ENCODE results near the gene AKAP13.

The AKAP13 gene

GRCh38 chr15:85760531-85761371 is 380.3 kb downstream of the AKAP13 start:
- DNase-seq: no peak

GRCh38 chr15:85761635-85762034 is 381.2 kb downstream of the AKAP13 start:
- no peak for DNase-seq

GRCh38 chr15:85762039-85762755 is 381.8 kb downstream of the AKAP13 start:
- DNase-seq: no peak

GRCh38 chr15:85762756-85763127 is 382.3 kb downstream of the AKAP13 start:
- DNase-seq: no peak

GRCh38 chr15:85763157-85763556 is 382.8 kb downstream of the AKAP13 start:
- no peak for DNase-seq

GRCh38 chr15:85763673-85764633 is 383.6 kb downstream of the AKAP13 start:
- no peak for DNase-seq

- DNase-seq: peak; percentile 34
These were observed 384.4 kb downstream of the AKAP13 start for GRCh38 chr15:85764649-85765277.

GRCh38 chr15:85766001-85766831 is 385.8 kb downstream of the AKAP13 start:
- no peak for DNase-seq

GRCh38 chr15:85767785-85768529 is 387.6 kb downstream of the AKAP13 start:
- DNase-seq: no peak

GRCh38 chr15:85768595-85769168 is 388.3 kb downstream of the AKAP13 start:
- no peak for DNase-seq

- DNase-seq: no peak
These were observed 388.9 kb downstream of the AKAP13 start for GRCh38 chr15:85769182-85769900.

- DNase-seq: peak; percentile 55
These were observed 390.0 kb downstream of the AKAP13 start for GRCh38 chr15:85770096-85771041.

GRCh38 chr15:85771271-85771670 is 390.9 kb downstream of the AKAP13 start:
- no peak for DNase-seq

- no peak for DNase-seq
These were observed 391.5 kb downstream of the AKAP13 start for GRCh38 chr15:85771781-85772445.

GRCh38 chr15:85772668-85773067 is 392.3 kb downstream of the AKAP13 start:
- DNase-seq: no peak

- no peak for DNase-seq
These were observed 392.8 kb downstream of the AKAP13 start for GRCh38 chr15:85773249-85773648.

- no peak for DNase-seq
These were observed 393.6 kb downstream of the AKAP13 start for GRCh38 chr15:85773970-85774369.

All from fibroblast of skin of back (primary cell).